Putamen (tissue), 1 donor: ENCODE data around the gene RPGR.

Experiments
- DNase-seq: peaks from one replicate; pipeline ENCODE4 v3.0.0-alpha.2; 2016; ENCODE audit warnings: low spot score

RPGR gene

DNA sequence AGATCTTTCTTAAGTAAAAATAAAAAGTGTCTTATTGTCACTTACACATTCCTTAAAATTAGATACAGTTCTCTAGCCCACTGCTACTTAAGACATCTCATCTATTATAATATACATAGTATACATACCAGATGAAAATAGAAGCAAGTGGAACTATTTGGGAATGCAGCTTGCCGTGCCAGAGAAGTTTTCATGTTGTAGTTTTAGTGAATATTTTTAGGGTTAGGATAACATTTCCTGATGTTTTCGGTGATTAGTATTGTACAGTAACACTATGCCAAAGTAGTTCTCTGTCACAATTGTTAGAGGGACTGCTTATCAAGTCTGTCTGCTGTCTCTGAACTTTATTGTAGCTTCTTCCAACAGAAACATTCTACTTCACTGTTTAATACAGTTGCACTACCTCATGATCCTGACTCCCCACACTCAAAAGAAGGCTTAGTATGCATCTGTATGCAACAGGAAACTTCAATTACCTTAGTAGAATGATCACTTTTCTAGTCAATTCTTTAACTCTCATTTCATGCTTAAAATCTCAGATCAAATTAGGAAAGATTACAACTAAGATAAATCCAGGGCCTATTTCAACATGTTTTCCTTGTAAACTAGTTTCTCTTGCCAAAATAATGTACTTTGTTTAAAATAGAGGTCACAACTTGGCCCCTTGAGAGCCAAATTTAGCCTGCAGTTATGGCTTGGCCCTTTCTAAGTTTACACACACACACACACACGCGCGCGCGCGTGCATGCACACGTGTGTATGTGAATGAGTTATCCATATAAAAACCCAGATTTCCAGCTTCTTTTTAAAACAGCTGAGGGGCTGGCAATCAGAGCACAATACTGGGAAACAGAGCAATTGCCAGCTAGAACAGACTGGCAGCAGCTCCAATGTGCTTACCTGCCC, 64.3 kb downstream of the RPGR start:
- no peak for DNase-seq

GRCh38 chrX:38260231-38260630, 67.1 kb downstream of the RPGR start:
- DNase-seq: no peak

DNA sequence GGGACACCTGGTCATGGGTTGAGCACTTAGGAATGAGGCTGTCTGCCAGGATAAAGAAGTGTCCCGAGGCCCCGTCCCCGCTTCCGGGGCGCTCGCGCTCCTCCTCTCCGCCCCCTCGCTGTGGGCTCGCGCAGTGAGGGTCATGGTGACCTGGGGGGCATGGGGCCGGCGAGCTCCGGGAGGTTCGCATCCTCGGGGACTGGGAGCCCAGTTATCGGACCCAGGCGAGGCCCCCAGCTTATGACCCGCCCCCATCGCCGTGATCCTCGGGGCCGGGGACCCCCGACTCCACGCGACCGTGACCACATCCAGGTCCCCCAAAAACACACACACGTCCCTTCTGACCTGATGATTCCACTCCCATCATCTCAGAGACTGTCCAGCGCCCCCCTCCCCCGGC, 71.3 kb downstream of the RPGR start:
- no peak for DNase-seq

DNA sequence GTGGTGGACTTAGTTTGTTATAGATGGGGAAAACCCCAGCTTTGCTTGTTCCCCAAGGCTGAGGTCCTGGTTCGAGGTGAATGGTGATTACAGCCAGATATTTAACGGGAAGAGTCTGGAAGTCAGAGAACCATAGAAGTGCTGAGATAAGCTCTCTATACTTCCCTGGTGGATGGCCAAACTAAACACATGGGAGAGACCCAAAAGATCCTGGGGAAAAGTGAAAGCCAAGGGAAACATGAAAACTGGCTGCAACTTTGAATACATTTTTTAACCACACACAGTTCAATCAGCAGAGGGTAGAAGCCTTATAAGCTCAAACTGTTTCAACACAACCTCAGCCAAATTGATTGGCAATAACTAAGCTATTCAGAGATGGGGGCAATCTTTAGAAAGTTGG, 77.3 kb downstream of the RPGR start:
- no peak for DNase-seq

GRCh38 chrX:38247051-38247450, 80.3 kb downstream of the RPGR start:
- DNase-seq: no peak

DNA sequence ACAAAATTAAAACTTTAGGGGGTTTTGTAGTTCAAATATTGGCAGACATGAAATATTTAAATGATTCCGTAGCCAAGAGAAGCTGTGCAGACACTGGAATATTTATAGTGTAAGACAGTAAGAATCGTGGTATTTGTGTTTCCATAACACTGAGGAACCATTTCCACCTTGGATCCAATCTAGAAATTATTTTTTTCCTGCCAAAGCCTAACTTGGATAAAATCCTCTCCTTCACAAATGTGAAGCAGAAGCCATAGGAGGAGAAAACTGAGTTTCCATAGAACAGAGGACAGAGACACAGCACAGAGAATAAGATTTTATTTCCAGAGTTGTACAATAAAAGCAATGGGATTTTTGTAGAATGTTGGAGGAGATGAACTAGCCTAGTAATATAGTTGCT, 86.8 kb downstream of the RPGR start:
- no peak for DNase-seq

- no peak for DNase-seq
Measured at GRCh38 chrX:38236901-38237615, 90.3 kb downstream of the RPGR start.

DNA sequence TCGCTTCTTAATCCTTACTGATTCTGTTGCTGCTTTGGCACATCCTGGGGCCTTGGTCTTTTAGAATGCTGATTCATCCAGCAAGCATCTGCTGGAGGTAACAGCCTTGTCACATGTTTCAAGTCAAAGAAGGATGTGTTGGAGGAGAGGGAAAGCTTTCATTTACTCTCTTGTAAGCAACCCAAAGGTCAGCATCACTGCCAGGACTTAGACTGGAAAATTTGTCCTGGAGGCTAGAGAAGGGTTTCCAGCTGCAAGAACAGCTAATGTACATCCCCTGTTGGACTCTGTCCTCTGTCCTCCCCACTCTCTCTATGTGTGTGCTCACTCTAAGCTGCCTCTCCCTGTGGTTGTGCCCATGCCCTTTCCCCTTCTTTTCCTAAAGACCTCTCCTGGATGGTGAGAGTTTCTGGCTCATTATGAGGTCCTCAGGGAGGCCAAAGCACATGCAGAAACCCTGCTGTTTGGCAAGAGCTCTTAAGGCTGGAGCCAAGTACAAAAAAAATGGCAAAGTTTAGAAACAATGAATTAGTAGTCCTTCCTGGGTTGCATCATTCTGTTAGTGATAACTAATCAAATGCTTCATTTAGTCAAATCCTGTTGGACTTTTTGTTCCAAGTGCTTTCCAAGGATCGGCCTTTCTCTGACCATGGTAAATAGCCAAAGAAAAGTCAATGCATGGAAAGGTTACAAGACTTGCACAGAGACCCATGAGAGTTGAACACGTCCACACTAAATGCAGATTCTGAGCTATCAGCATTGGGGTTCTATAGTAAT, 93.2 kb downstream of the RPGR start:
- no peak for DNase-seq

DNA sequence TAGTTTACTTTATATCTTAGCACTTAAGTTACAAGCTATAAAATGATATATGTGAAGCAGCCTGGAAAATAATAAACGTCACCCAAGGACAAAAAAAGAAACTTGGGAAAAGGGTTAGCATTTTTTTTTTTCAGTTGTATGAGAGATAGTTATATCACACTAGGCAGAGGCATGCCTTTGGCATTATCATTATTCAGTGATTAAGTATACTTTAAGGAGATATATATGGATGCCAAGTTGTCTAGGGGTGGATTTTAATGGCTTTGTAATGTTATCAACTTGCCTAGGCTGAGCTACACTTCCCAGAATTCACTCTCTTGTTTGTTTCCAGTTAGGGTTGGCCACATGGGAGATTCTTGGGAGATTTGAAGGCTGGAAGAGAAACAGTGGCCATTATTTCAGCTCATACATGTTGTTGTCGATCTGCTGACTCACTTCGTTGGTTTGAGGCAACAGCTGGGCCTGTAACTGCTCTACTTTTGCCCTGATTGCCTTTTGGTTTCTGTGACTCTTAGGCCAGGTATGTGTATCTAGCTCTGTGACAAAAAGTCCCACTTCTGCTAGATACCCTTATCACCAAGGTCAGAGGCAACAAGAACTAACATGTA, 95.1 kb downstream of the RPGR start:
- DNase-seq: no peak

DNA sequence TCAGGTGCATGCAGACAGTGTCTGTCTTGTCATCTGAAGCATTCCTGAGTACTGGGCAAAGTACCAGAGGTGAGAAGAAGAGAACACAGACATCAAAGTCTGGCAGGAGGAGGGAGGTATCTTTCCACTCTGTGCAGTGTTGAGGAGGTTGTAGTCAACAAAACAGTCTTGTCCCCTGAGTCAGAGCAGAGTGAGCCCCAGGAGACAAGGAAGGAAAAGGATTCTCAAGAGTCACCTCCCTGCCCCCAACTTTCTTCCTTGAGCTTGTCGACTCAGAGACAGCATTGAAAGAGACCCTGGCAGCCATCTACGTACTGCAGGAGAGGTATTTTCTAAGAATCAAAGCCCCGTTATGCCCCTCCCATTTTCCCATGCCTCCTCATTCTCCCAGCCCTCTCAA, 102.2 kb downstream of the RPGR start:
- DNase-seq: no peak

DNA sequence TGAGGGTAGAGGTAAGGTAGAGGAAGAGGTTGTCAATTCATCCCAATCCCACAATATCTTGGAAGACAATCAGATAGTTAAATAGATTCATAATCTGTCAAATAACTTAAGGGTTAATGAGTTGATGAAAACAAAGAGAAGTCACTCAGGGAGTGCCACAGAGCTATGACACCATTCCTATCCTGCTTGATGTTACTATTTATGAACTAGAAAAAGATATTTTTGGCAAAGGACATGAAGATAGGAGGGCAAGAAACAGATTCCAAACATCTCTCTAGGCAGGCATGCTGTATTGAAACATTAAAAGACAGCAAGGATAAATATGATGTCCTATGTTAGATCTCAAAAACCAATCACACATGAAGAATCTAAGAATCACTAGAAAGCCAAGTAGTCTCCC, 103.1 kb downstream of the RPGR start:
- DNase-seq: no peak

DNA sequence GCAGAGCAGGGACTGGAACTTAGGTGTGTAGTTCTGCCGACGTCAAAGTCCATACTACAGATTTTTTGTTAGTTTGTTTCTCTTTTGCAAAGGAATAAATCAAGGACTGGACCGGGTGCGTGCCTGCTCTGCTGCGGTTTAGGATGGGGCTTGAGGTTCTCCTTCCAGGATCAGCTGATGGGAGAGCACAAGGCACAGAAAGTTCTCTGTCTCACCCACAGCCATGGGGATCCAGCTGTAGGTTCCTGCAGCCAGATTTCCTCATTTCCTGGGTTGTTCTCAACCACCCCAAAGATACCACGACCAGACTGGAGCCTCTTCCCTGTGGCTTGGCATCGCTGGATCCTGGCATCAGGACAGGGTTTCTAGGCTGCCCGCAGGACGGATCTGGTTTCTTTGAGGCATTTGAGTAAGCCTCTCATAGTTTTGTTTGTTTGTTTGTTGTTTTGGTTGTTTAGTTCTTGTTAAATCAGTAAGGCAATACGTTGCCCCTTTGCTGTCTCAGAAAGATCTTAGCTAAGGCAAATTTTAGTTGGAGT, 105.8 kb downstream of the RPGR start:
- no peak for DNase-seq

DNA sequence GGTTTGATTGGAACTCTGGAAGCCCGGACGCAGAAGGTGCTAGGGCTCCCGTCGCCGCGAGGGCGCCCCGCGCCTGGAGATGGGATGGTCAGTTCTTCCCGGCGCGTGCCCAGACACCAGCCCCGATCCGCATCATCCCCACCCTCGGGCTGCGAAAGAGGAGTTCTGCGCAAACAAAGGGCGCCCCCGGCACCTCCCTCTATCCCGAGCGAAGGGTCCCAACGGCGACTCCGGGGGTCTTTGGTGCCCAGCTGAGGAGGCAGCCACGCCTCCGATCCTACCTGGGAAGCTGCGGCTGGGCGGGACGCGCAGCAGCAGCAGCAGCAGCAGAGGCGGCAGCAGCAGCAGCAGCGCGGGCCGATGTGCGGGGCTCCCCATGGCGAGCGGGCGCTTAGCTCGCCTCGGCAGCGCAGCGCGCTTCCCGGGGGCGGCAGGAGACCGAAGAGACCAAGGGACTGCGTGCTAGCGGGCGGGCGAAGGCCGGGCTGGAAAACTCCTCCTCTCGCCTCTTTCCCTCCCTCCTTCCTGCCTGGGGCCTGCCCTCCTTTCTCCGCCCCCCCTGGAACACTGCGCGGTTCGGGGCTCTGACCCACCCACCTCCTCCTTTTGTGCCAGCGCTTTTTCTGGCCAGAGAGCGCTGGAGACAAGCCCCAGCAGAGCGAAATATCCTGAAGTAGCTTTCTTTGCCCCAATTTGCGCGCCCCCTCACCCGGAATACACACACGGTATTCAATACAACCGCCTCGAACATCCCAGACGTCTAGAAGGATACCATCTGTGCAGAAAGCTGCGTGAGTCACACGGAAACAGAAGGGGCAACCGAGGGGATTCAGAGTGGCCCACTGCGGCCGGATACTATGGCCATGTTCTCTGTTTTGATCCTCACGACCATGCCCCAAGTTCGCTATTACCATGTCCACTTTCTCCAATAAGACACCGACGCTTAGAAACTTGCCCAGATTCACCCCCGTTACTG, 106.6 kb downstream of the RPGR start, which contains the start of gene SRPX:
Gene SRPX (minus strand): TSS at position 457 of the 976 bp plus-strand sequence. CDS start 79 bp downstream, at position 378.
- no peak for DNase-seq

DNA sequence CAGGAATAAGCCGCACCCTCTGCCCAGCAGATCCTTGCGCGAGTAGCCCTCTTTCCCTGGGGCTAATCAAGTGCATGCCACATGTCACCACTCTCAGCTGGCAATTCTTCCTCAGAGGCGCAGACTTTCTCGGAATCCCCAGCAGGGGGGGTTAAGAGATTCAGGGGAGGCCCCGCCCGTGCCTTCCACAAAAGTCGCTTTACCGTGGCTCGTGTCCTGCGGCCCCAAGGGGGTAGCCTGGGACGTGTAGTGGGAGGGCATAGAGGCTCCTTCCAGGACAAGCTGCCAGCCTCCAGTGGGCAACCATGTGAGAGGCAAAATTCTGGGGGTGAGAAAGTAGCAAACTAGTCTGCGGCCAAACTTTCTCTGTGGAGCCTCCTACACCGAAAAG, 107.3 kb downstream of the RPGR start:
- DNase-seq: peak; percentile 7
